H9 (cell line): ENCODE measurements around the gene PRTN3. TPM values are rescaled to one million over a fixed set of nuclear protein-coding genes. Genes with fewer than 3 reads are reported as not detected.

Experiments
- DNase-seq: peaks from one replicate; pipeline ENCODE4 v3.0.0-alpha.2; 2017
- H2AFZ ChIP-seq: one replicate; pipeline ENCODE4 v1.6.1; 2013; ENCODE audit warnings: mild to moderate bottlenecking, low read length, control low read depth, moderate library complexity
- H2AK5ac ChIP-seq: 2 replicates; pipeline ENCODE4 v1.6.1; 2013; ENCODE audit warnings: low read length, control low read depth, mixed read lengths; ENCODE audit not compliant: insufficient read length
- H2BK120ac ChIP-seq: one replicate; pipeline ENCODE4 v1.6.1; 2013; ENCODE audit warnings: low read depth, mild to moderate bottlenecking, low read length, control low read depth, inconsistent platforms; ENCODE audit not compliant: poor library complexity, severe bottlenecking
- H2BK12ac ChIP-seq: 2 replicates; pipeline ENCODE4 v1.6.1; 2013; ENCODE audit warnings: low read length, control low read depth, mixed read lengths, low read depth; ENCODE audit not compliant: insufficient read length
- H2BK15ac ChIP-seq: 2 replicates; pipeline ENCODE4 v1.6.1; 2013; ENCODE audit warnings: low read depth, low read length, control low read depth
- H2BK20ac ChIP-seq: one replicate; pipeline ENCODE4 v1.6.1; 2013; ENCODE audit warnings: low read depth, mild to moderate bottlenecking, low read length, control low read depth, inconsistent platforms; ENCODE audit not compliant: poor library complexity, severe bottlenecking
- H2BK5ac ChIP-seq: 2 replicates; pipeline ENCODE4 v1.6.1; 2013; ENCODE audit warnings: low read length, control low read depth, mixed read lengths; ENCODE audit not compliant: insufficient read length
- H3K14ac ChIP-seq: 2 replicates; pipeline ENCODE4 v1.6.1; 2013; ENCODE audit warnings: low read length, control low read depth; ENCODE audit not compliant: insufficient read depth
- H3K18ac ChIP-seq: 2 replicates; pipeline ENCODE4 v1.6.1; 2013; ENCODE audit warnings: low read depth, mild to moderate bottlenecking, mixed read lengths, low read length, control low read depth; ENCODE audit not compliant: insufficient read length
- H3K23ac ChIP-seq: 2 replicates; pipeline ENCODE4 v1.6.1; 2013; ENCODE audit warnings: low read length, control low read depth, mixed read lengths, low read depth; ENCODE audit not compliant: insufficient read length
- H3K23me2 ChIP-seq: 2 replicates; pipeline ENCODE4 v1.6.1; 2013; ENCODE audit warnings: low read depth, mild to moderate bottlenecking, mixed read lengths, low read length, control low read depth; ENCODE audit not compliant: insufficient read length, poor library complexity, severe bottlenecking
- H3K27ac ChIP-seq: 2 replicates; pipeline ENCODE4 v1.5.1; 2013; ENCODE audit warnings: low read length, control low read depth, mixed read lengths, low read depth; ENCODE audit not compliant: insufficient read length
- H3K27me3 ChIP-seq: 2 replicates; pipeline ENCODE4 v1.6.1; 2013; ENCODE audit warnings: low read length, control low read depth, inconsistent platforms; ENCODE audit not compliant: insufficient read depth
- H3K4ac ChIP-seq: 2 replicates; pipeline ENCODE4 v1.6.1; 2013; ENCODE audit warnings: low read depth, mild to moderate bottlenecking, control low read depth, inconsistent platforms, low read length, moderate library complexity
- H3K4me1 ChIP-seq: 2 replicates; pipeline ENCODE4 v1.6.1; 2013; ENCODE audit warnings: low read length, control low read depth, inconsistent platforms; ENCODE audit not compliant: insufficient read depth
- H3K4me2 ChIP-seq: 2 replicates; pipeline ENCODE4 v1.6.1; 2013; ENCODE audit warnings: low read length, control low read depth, mixed read lengths; ENCODE audit not compliant: insufficient read length, insufficient read depth
- H3K56ac ChIP-seq: 2 replicates; pipeline ENCODE4 v1.6.1; 2013; ENCODE audit warnings: low read depth, mild to moderate bottlenecking, mixed read lengths, low read length, control low read depth; ENCODE audit not compliant: insufficient read length
- H3K79me1 ChIP-seq: 2 replicates; pipeline ENCODE4 v1.6.1; 2013; ENCODE audit warnings: low read depth, mild to moderate bottlenecking, moderate library complexity, low read length, control low read depth, inconsistent platforms; ENCODE audit not compliant: insufficient read depth, poor library complexity, severe bottlenecking
- H3K79me2 ChIP-seq: 2 replicates; pipeline ENCODE4 v1.6.1; 2013; ENCODE audit warnings: low read length, control low read depth, inconsistent platforms; ENCODE audit not compliant: insufficient read depth
- H3K9ac ChIP-seq: 2 replicates; pipeline ENCODE4 v1.6.1; 2013; ENCODE audit warnings: low read length, control low read depth, mixed read lengths; ENCODE audit not compliant: insufficient read length; ENCODE audit errors: extremely low read depth
- H3K9me3 ChIP-seq: one replicate; pipeline ENCODE4 v1.6.1; 2013; ENCODE audit warnings: low read depth, low read length, inconsistent platforms; ENCODE audit not compliant: control insufficient read depth
- H3T11ph ChIP-seq: one replicate; pipeline ENCODE4 v1.6.1; 2013; ENCODE audit warnings: mild to moderate bottlenecking, low read length, control low read depth, inconsistent platforms
- H4K20me1 ChIP-seq: one replicate; pipeline ENCODE4 v1.6.1; 2013; ENCODE audit not compliant: control insufficient read depth, insufficient read length, insufficient read depth
- H4K5ac ChIP-seq: 2 replicates; pipeline ENCODE4 v1.6.1; 2013; ENCODE audit warnings: low read depth, mild to moderate bottlenecking, mixed read lengths, low read length, control low read depth; ENCODE audit not compliant: insufficient read length
- H4K8ac ChIP-seq: replicated peaks from 2 replicates; pipeline ENCODE4 v1.6.1; 2013; ENCODE audit warnings: low read length, control low read depth, mixed read lengths, low read depth; ENCODE audit not compliant: insufficient read length
- H4K91ac ChIP-seq: 2 replicates; pipeline ENCODE4 v1.6.1; 2013; ENCODE audit warnings: low read depth, mild to moderate bottlenecking, moderate library complexity, mixed read lengths, low read length, control low read depth; ENCODE audit not compliant: insufficient read length
- H3K27ac Mint-ChIP-seq, 3 experiments: 2 replicates in 2 of 3; 3 replicates in 1 of 3; pipeline ENCODE4 v1.8.0; 2020 to 2021; ENCODE audit warnings: mixed read lengths in 3 of 3, mild to moderate bottlenecking in 1 of 3, moderate library complexity in 1 of 3
- H3K27me3 Mint-ChIP-seq: 2 replicates; pipeline ENCODE4 v1.8.0; 2021; ENCODE audit warnings: low read depth, mild to moderate bottlenecking, moderate library complexity, mixed read lengths
- H3K36me3 Mint-ChIP-seq, 3 experiments: 2 replicates in 2 of 3; 3 replicates in 1 of 3; pipeline ENCODE4 v1.8.0; 2020 to 2021; ENCODE audit warnings: low read depth in 3 of 3, mixed read lengths in 3 of 3; ENCODE audit not compliant: insufficient read depth in 1 of 3
- H3K4me1 Mint-ChIP-seq, 2 experiments: 2 replicates each; pipeline ENCODE4 v1.8.0; 2020; ENCODE audit warnings: mixed read lengths in 2 of 2
- H3K4me3 Mint-ChIP-seq, 2 experiments: 2 replicates in 1 of 2; 3 replicates in 1 of 2; pipeline ENCODE4 v1.8.0; 2020 to 2021; ENCODE audit warnings: mild to moderate bottlenecking in 2 of 2, mixed read lengths in 2 of 2, moderate library complexity in 1 of 2
- H3K9me3 Mint-ChIP-seq, 2 experiments: 2 replicates in 1 of 2; 3 replicates in 1 of 2; pipeline ENCODE4 v1.8.0; 2020; ENCODE audit warnings: mild to moderate bottlenecking in 2 of 2, mixed read lengths in 2 of 2, moderate library complexity in 1 of 2
- WGBS: extraction: QIAGEN DNeasy Blood & Tissue Kit; methylation state at CpG from one replicate; pipeline ENCODE4 v1.1.7; 2013; ENCODE audit warnings: missing lambda C conversion rate, low lambda C conversion rate, mixed read lengths; ENCODE audit not compliant: insufficient read length; ENCODE audit errors: extremely low coverage; 5-methylcytosine and 5-hydroxymethylcytosine counted together
- microRNA-seq: library from miRNA; unstranded; fragments of <30 nt; microRNA quantifications from one replicate; pipeline ENCODE4, GENCODE V29; 2020; ENCODE audit warnings: borderline microRNAs expressed
- total RNA-seq: library from RNA; stranded (reverse); gene quantifications from 2 replicates; pipeline ENCODE4 v1.2.1, GENCODE V29; 2021
- TF ChIP-seq, protein P1 (sequence below): fragments of 200-600 bp; sonication (generic); conservative IDR thresholded peaks from 3 replicates; pipeline ENCODE4 v1.8.0; 2021; ENCODE audit warnings: antibody characterized with exemption, mild to moderate bottlenecking

Gene PRTN3
- total RNA-seq, 1 experiment from 2014 or later: 0.31 TPM

GRCh38 chr19:897442-898039 is 56.7 kb downstream of the PRTN3 start:
- H3K4me1 ChIP-seq: no peaks in the 10 kb centered on the region; the same call in 1 of the 2 replicates
- peak overlapping the region in 1 of 3 experiments; percentile 49; a peak in 2 of 7 replicates for H3K27ac Mint-ChIP-seq
- no peaks in the 10 kb centered on the region for H4K20me1 ChIP-seq
- peaks cover 2 to 23% (median 22%) of the 10 kb centered on the region in 3 experiments; a peak in 6 of 7 replicates for H3K36me3 Mint-ChIP-seq
- H3K23ac ChIP-seq: no peak overlapping the region
- no peak overlapping the region for H4K5ac ChIP-seq
- no peak overlapping the region for H3K27ac ChIP-seq
- H3K14ac ChIP-seq: no peak overlapping the region
- no peak overlapping the region for H3K4me3 Mint-ChIP-seq
- no peak overlapping the region for H3K4ac ChIP-seq
- no peaks in the 10 kb centered on the region; a peak in 1 of 5 replicates for H3K9me3 Mint-ChIP-seq
- no peak overlapping the region for H2AK5ac ChIP-seq
- no CpG with 5 or more reads among the region's 26 CpGs for WGBS
- no peaks in the 10 kb centered on the region for H3K27me3 ChIP-seq
- DNase-seq: peak; percentile 71
- no peak overlapping the region for H4K91ac ChIP-seq
- H3K23me2 ChIP-seq: no peaks in the 10 kb centered on the region
- H3K27me3 Mint-ChIP-seq: peaks cover 4% of the 10 kb centered on the region; the same call in 1 of the 2 replicates
- H3K4me1 Mint-ChIP-seq: peaks cover 6 to 22% of the 10 kb centered on the region in 2 experiments
- no peak overlapping the region for H3K4me2 ChIP-seq
- no peaks in the 10 kb centered on the region for H3K9me3 ChIP-seq
- H2BK20ac ChIP-seq: no peak overlapping the region
- H3K56ac ChIP-seq: no peak overlapping the region
- H2BK15ac ChIP-seq: no peak overlapping the region
- TF ChIP-seq, protein P1, sequence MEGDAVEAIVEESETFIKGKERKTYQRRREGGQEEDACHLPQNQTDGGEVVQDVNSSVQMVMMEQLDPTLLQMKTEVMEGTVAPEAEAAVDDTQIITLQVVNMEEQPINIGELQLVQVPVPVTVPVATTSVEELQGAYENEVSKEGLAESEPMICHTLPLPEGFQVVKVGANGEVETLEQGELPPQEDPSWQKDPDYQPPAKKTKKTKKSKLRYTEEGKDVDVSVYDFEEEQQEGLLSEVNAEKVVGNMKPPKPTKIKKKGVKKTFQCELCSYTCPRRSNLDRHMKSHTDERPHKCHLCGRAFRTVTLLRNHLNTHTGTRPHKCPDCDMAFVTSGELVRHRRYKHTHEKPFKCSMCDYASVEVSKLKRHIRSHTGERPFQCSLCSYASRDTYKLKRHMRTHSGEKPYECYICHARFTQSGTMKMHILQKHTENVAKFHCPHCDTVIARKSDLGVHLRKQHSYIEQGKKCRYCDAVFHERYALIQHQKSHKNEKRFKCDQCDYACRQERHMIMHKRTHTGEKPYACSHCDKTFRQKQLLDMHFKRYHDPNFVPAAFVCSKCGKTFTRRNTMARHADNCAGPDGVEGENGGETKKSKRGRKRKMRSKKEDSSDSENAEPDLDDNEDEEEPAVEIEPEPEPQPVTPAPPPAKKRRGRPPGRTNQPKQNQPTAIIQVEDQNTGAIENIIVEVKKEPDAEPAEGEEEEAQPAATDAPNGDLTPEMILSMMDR: peak; percentile 47
- H3K79me2 ChIP-seq: no peaks in the 10 kb centered on the region; the same call in 1 of the 2 replicates
- H3K79me1 ChIP-seq: no peaks in the 10 kb centered on the region
- no peak overlapping the region for H3K18ac ChIP-seq
- no peak overlapping the region for H2BK12ac ChIP-seq
- H3K9ac ChIP-seq: no peak overlapping the region
- H2AFZ ChIP-seq: no peak overlapping the region
- no peak overlapping the region for H2BK120ac ChIP-seq
- no peak overlapping the region for H2BK5ac ChIP-seq
- H3T11ph ChIP-seq: no peak overlapping the region
- H4K8ac ChIP-seq: no peak overlapping the region

Small RNA genes lying within 50 kb of the gene (microRNA-seq; reads per million reads assigned to microRNA genes)
- 9.3 reads per million, percentile 46 among the genes with 10 or more reads in this experiment for gene MIR3187
- gene MIR4745: 9.5 reads per million, percentile 47 among the genes with 10 or more reads in this experiment

Other genes starting within 250 kb of the PRTN3 start
- gene POLRMT, start 207.5 kb upstream of the PRTN3 start, total RNA-seq: 101 and 104 TPM in 2 replicates
- gene FGF22, start 201.1 kb upstream of the PRTN3 start, total RNA-seq: 0.72 and 0.99 TPM in 2 replicates
- 78.0 and 81.9 TPM in 2 replicates for gene RNF126, start 177.8 kb upstream of the PRTN3 start, total RNA-seq
- 6.8 and 9.1 TPM in 2 replicates for gene FSTL3, start 164.6 kb upstream of the PRTN3 start, total RNA-seq
- 0.22 TPM in 1 of 2 replicates, not detected in the other for gene PRSS57, start 145.5 kb upstream of the PRTN3 start, total RNA-seq
- 18.5 and 23.6 TPM in 2 replicates for gene PALM, start 132.1 kb upstream of the PRTN3 start, total RNA-seq
- gene MISP, start 89.9 kb upstream of the PRTN3 start, total RNA-seq: 0.44 and 0.83 TPM in 2 replicates
- 712 and 748 TPM in 2 replicates for gene PTBP1, start 43.5 kb upstream of the PRTN3 start, total RNA-seq
- gene PLPPR3, start 19.0 kb upstream of the PRTN3 start, total RNA-seq: 57.9 and 61.2 TPM in 2 replicates
- gene AZU1, start 13.2 kb upstream of the PRTN3 start, total RNA-seq: 0.77 and 1.6 TPM in 2 replicates
- not detected in 2 replicates for gene ELANE, start 11.3 kb downstream of the PRTN3 start, total RNA-seq
- 1.9 and 2.8 TPM in 2 replicates for gene CFD, start 18.7 kb downstream of the PRTN3 start, total RNA-seq
- gene MED16, start 52.2 kb downstream of the PRTN3 start, total RNA-seq: 83.1 and 84.1 TPM in 2 replicates
- not detected in 2 replicates for gene RNU6-9, start 52.5 kb downstream of the PRTN3 start, total RNA-seq
- 66.2 and 66.4 TPM in 2 replicates for gene R3HDM4, start 72.2 kb downstream of the PRTN3 start, total RNA-seq
- 3.3 and 5.9 TPM in 2 replicates for gene KISS1R, start 76.3 kb downstream of the PRTN3 start, total RNA-seq
- 98.3 and 104 TPM in 2 replicates for gene ARID3A, start 85.0 kb downstream of the PRTN3 start, total RNA-seq
- 94.7 and 101 TPM in 2 replicates for gene WDR18, start 143.3 kb downstream of the PRTN3 start, total RNA-seq
- gene GRIN3B, start 159.4 kb downstream of the PRTN3 start, total RNA-seq: 1.0 and 1.4 TPM in 2 replicates
- gene TMEM259, start 180.1 kb downstream of the PRTN3 start, total RNA-seq: 169 and 171 TPM in 2 replicates
- gene RNU6-2, start 180.5 kb downstream of the PRTN3 start, total RNA-seq: not detected in 2 replicates
- gene CNN2, start 185.6 kb downstream of the PRTN3 start, total RNA-seq: 524 and 529 TPM in 2 replicates
- gene ABCA7, start 199.1 kb downstream of the PRTN3 start, total RNA-seq: 28.3 and 34.6 TPM in 2 replicates
- gene ARHGAP45, start 226.2 kb downstream of the PRTN3 start, total RNA-seq: 35.0 and 39.8 TPM in 2 replicates